PC-3 (cell line): Measurements from ENCODE around the gene WSCD2. TPM values are rescaled to one million over a fixed set of nuclear protein-coding genes. Genes with fewer than 3 reads are reported as not detected.

ENCODE experiments used
- ATAC-seq: fragments of 200-7000 bp; cut with Tn5 transposase; 2 replicates; pipeline ENCODE4 v1.9.1; 2020; ENCODE audit warnings: mild to moderate bottlenecking, moderate library complexity
- BruUV-seq: library from RNA; stranded (reverse); fragments of 400-500 nt; replicated peaks from 2 replicates; lab custom pipeline; 2021; lab: Mats Ljungman, UMichigan
- CTCF ChIA-PET: fragments of 300-600 bp; sonication (Branson Sonifier 250); formaldehyde crosslinking; loops from one replicate; lab custom pipeline; 2022; ENCODE audit warnings: antibody characterized with exemption; lab: Charles Lee
- POLR2A ChIA-PET: fragments of 300-600 bp; sonication (Branson Sonifier 250); formaldehyde crosslinking; loops from one replicate; lab custom pipeline; 2022; ENCODE audit warnings: antibody characterized with exemption; ENCODE audit not compliant: unreplicated experiment; lab: Charles Lee
- DNase-seq: peaks from one replicate; pipeline ENCODE4 v3.0.0-alpha.2; 2015
- H2AFZ ChIP-seq: fragments of 300-600 bp; sonication (generic); 2 replicates; pipeline ENCODE4 v1.6.0; 2016; ENCODE audit warnings: antibody characterized with exemption, low read length
- H3F3A ChIP-seq: fragments of 300-600 bp; sonication (generic); one replicate; pipeline ENCODE4 v1.6.0; 2017; ENCODE audit warnings: antibody characterized with exemption, low read length, control low read depth, mild to moderate bottlenecking; ENCODE audit not compliant: unreplicated experiment
- H3K27ac ChIP-seq: fragments of 300-600 bp; sonication (generic); 2 replicates; pipeline ENCODE4 v1.5.1; 2016; ENCODE audit warnings: mild to moderate bottlenecking, low read length
- H3K27me3 ChIP-seq: fragments of 300-600 bp; sonication (generic); 2 replicates; pipeline ENCODE4 v1.6.1; 2016; ENCODE audit warnings: low read length, mixed read lengths
- H3K36me3 ChIP-seq: fragments of 300-600 bp; sonication (generic); 2 replicates; pipeline ENCODE4 v1.6.1; 2016; ENCODE audit warnings: low read depth, mixed run types, low read length, mixed read lengths
- H3K4me1 ChIP-seq: fragments of 300-600 bp; sonication (generic); 2 replicates; pipeline ENCODE4 v1.5.1; 2016; ENCODE audit warnings: low read length; ENCODE audit not compliant: insufficient read depth
- H3K4me2 ChIP-seq: fragments of 300-600 bp; sonication (generic); 2 replicates; pipeline ENCODE4 v1.6.0; 2016; ENCODE audit warnings: low read length
- H3K4me3 ChIP-seq: fragments of 300-600 bp; sonication (generic); 2 replicates; pipeline ENCODE4 v1.5.1; 2016; ENCODE audit warnings: mild to moderate bottlenecking, low read length, mixed read lengths
- H3K79me2 ChIP-seq: fragments of 300-600 bp; sonication (generic); 2 replicates; pipeline ENCODE4 v1.6.1; 2017; ENCODE audit warnings: low read length, mixed read lengths
- H3K9ac ChIP-seq: fragments of 300-600 bp; sonication (generic); 2 replicates; pipeline ENCODE4 v1.6.0; 2016; ENCODE audit warnings: mild to moderate bottlenecking, low read length
- H3K9me2 ChIP-seq: fragments of 300-600 bp; sonication (generic); replicated peaks from 2 replicates; pipeline ENCODE4 v1.6.1; 2016; ENCODE audit warnings: mixed run types, low read length, mixed read lengths
- H3K9me3 ChIP-seq: fragments of 300-600 bp; sonication (generic); 2 replicates; pipeline ENCODE4 v1.6.1; 2016; ENCODE audit warnings: low read length, mixed read lengths
- H4K20me1 ChIP-seq: fragments of 300-600 bp; sonication (generic); 2 replicates; pipeline ENCODE4 v1.6.1; 2016; ENCODE audit warnings: low read length, mixed read lengths
- CTCF ChIP-seq: fragments of 300-600 bp; sonication (generic); conservative IDR thresholded peaks from 2 replicates; pipeline ENCODE4 v1.5.1; 2017; ENCODE audit warnings: antibody characterized with exemption, low read depth, mild to moderate bottlenecking, low read length
- EZH2 ChIP-seq: fragments of 300-600 bp; sonication (generic); IDR thresholded peaks from one replicate; pipeline ENCODE4 v1.6.1; 2017; ENCODE audit warnings: antibody characterized with exemption, mild to moderate bottlenecking, low read length; ENCODE audit not compliant: unreplicated experiment
- EZH2phosphoT487 ChIP-seq: fragments of 300-600 bp; sonication (generic); IDR thresholded peaks from 2 replicates; pipeline ENCODE4 v1.6.1; 2018; ENCODE audit warnings: mild to moderate bottlenecking, antibody characterized with exemption, low read length, borderline replicate concordance
- intact Hi-C: fragments of 100-400 bp; cut with micrococcal nuclease; formaldehyde crosslinking; loops from 2 replicates; pipeline ENCODE4 v1.9.0; 2023
- total RNA-seq: library from RNA; depleted of rRNA; stranded (reverse); fragments of >200 nt; gene quantifications from 2 replicates; pipeline ENCODE4 v1.2.3, GENCODE V29; 2014

WSCD2 gene
- total RNA-seq, 1 experiment from 2014 or later = not detected

GRCh38 chr12:108213871-108214445 is 84.9 kb downstream of the WSCD2 start:
- Histone ChIP-seq H3K36me3 (no peaks in the 10 kb centered on the region), H3K4me3 (no peak overlapping the region), H3K27ac (no peak overlapping the region), H3K9me3 (no peaks in the 10 kb centered on the region), H3K4me1 (no peaks in the 10 kb centered on the region), H2AFZ (no peak overlapping the region), H3K9me2 (no peaks in the 10 kb centered on the region), H3K27me3 (0 out of 2 replicates have a peak, but pooled peaks cover 5% of the 10 kb centered on the region), H3F3A (no peaks in the 10 kb centered on the region), H3K9ac (no peak overlapping the region), H3K79me2 (no peaks in the 10 kb centered on the region), H4K20me1 (no peaks in the 10 kb centered on the region), H3K4me2 (no peak overlapping the region)
- ChIA-PET CTCF (no interaction called here), POLR2A (no interaction called here)
- intact Hi-C loops = no loop called here
- no peak for DNase-seq
- ATAC-seq = no peak
- no peak for TF ChIP-seq CTCF
- no peak for TF ChIP-seq EZH2phosphoT487
- no peak for TF ChIP-seq EZH2
- BruUV-seq = no TSS peak

- H3K4me3 ChIP-seq = no peak overlapping the region
- H3K9ac ChIP-seq = no peak overlapping the region
- no peak for TF ChIP-seq EZH2
- no peak for TF ChIP-seq EZH2phosphoT487
- no peak for TF ChIP-seq CTCF
- ATAC-seq (no peak), DNase-seq (peak; percentile 37)
- no peaks in the 10 kb centered on the region for H3K9me3 ChIP-seq
- no peaks in the 10 kb centered on the region for H3K36me3 ChIP-seq
- no peaks in the 10 kb centered on the region for H3F3A ChIP-seq
- ChIA-PET POLR2A (no interaction called here), CTCF (no interaction called here)
- H3K79me2 ChIP-seq = no peaks in the 10 kb centered on the region
- no peaks in the 10 kb centered on the region for H3K9me2 ChIP-seq
- no TSS peak for BruUV-seq
- 0 out of 2 replicates have a peak, but pooled peaks cover 5% of the 10 kb centered on the region for H3K27me3 ChIP-seq
- no peaks in the 10 kb centered on the region for H3K4me1 ChIP-seq
- H3K27ac ChIP-seq = no peak overlapping the region
- intact Hi-C loops = no loop called here
- no peak overlapping the region for H3K4me2 ChIP-seq
- no peak overlapping the region for H2AFZ ChIP-seq
- H4K20me1 ChIP-seq = no peaks in the 10 kb centered on the region
Observed at GRCh38 chr12:108214486-108214885, 85.4 kb downstream of the WSCD2 start.

- Histone ChIP-seq H3K27ac (no peak overlapping the region), H4K20me1 (no peaks in the 10 kb centered on the region), H3K9me3 (no peaks in the 10 kb centered on the region), H3K4me1 (no peaks in the 10 kb centered on the region), H3K4me2 (no peak overlapping the region), H2AFZ (no peak overlapping the region), H3K27me3 (0 out of 2 replicates have a peak, but pooled peaks cover 5% of the 10 kb centered on the region), H3K9ac (no peak overlapping the region), H3K4me3 (no peak overlapping the region), H3F3A (no peaks in the 10 kb centered on the region), H3K79me2 (no peaks in the 10 kb centered on the region), H3K9me2 (no peaks in the 10 kb centered on the region), H3K36me3 (no peaks in the 10 kb centered on the region)
- TF ChIP-seq EZH2 (no peak), CTCF (no peak), EZH2phosphoT487 (no peak)
- intact Hi-C loops = no loop called here
- DNase-seq (no peak), ATAC-seq (no peak)
- ChIA-PET CTCF (no interaction called here), POLR2A (no interaction called here)
- no TSS peak for BruUV-seq
Observed at GRCh38 chr12:108215458-108215857, 86.4 kb downstream of the WSCD2 start.
